HG02642 (cell line): ENCODE data around the gene CORO1C.

Source experiments
- ATAC-seq: cut with Tn5 transposase; IDR thresholded peaks from one replicate; pipeline ENCODE4 v1.9.1; 2021; ENCODE audit warnings: mild to moderate bottlenecking; ENCODE audit not compliant: unreplicated experiment, poor library complexity

CORO1C gene

DNA sequence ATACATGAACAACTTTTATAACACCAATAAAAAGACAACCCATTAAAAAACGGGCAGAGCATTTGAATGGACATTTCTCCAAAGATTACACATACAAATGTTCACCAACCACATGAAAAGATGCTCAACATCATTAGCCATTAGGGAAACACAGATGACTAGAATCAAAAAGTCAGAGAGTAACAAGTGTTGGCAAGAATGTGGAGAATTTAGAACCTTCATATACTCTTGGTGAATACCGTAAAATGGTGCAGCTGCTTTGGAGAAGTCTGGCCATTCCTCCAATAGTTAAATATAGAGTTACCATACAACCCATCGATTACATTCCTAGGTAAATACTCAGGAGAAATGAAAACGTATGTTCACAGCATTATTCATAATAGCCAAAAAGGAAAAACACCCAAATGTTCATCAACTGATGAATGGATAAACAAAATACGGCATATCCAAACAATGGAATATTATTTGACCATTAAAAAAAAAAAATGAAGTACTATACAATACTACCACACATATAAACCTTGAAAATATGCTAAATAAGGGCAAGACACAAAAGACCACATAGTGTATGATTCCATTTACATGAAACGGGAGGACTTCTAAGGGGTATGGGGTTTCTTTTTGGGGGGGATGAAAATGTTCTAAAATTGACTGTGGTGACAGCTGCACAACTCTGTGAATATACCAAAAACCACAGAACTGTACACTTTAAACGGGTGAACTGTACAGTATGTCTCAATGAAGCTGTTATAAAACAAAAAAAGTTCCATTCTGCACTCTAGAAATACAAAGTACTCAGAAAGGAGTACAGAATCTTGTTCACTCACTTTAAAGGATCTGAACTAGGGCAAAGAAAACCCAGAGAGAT lies 3.2 kb downstream of the CORO1C start:
- no peak for ATAC-seq

DNA sequence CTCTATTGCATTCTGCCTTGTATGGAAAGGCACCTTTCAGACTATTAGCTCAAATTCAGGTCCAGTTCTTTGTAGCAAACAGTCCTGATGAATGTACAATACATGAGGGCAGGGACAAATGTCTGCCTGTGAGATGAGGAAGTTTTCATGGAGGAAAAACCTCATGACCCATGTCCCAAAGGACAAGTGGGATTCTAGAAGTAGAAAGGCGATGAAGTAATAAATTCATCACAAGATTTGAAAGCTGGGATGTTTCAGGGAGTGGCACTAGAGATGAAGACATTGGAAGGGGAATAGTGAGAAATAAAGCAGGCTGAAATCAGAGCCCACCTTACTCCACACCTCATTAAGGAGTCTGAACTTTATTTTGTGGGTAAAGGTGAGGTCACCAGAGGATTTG lies 4.2 kb downstream of the CORO1C start:
- no peak for ATAC-seq

DNA sequence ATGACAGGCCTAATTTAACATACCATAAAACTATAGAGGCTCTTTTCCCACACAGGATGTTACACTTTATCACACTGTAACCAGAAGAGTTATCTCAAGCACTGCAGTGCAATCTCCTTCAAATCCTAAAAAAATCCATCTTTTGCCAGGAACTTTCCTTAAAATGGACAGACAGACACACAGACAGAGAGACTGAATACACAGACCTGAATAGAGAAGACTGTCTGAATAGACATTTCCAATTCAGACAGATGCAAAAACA lies 6.5 kb downstream of the CORO1C start:
- no peak for ATAC-seq

DNA sequence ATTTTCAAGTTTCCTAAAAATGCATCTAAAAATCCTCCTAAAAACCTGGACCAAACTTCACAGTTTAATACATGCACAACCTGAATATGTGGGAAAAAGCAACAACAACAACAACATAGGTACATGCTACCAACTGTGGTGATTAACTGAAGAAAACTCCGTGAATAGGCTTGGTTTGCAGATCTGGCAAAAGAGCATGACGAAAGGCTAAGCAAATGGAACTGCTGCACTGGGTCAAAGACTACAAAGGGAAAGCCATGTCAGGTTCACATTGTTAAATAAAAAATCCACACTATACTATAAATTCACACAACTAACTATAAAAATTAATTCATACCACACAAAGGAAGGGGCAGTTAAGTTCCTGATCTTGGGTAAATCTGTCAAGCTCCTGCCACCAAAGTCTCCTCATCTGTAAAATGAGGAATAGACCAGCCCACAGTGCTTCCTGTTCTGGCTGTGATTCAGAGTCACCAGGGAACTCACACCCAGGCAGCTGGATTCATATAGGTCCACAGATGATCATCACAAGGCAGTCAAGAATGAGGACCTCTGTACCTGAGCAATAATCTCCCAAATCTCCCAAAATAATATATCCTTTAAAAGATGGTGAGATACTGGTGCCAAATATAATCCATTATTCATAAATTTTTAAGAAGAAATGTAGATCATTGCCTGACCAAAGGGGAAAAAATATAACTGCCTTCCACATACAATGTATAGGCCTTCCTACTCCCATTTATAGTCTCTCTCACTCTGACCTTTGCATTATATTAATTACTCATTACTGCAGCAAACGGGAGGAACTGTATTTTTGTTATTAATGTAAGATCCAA lies 7.0 kb downstream of the CORO1C start:
- no peak for ATAC-seq

DNA sequence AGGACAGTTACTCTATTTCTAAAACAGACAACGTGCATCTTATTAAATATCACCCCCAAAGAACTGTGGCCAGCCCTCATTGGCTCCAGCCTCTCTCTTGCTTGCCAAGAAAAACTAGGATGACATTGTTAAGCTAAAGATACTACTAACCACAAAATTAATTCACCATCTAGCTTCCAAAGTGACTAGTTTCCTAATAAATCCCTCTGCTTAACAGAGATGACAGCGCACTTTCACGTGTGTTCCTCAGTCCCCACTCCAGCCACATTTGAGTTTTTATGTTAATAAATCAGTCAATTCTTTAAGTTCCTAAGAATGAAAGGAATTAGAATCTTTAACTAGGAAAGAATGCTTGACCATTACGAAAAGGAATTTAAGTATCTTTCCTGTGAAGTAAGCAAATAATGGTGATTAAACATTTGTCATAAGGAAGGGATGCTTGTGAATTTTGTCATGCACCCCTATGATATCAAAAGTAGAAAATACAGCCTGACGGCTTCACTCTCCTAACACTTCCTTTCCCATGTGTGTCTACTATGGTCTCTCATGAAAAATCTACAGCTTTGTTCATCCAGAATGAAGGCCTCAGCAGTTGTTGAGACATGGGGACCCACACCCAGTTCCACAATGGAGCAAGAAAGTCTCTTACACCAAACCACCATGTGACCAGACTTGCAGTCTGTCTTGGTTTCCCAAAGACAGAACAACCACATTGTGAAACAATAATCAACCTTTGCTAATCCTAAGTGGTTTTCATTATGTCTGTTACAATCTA lies 8.1 kb downstream of the CORO1C start:
- ATAC-seq, result peak; percentile 43

DNA sequence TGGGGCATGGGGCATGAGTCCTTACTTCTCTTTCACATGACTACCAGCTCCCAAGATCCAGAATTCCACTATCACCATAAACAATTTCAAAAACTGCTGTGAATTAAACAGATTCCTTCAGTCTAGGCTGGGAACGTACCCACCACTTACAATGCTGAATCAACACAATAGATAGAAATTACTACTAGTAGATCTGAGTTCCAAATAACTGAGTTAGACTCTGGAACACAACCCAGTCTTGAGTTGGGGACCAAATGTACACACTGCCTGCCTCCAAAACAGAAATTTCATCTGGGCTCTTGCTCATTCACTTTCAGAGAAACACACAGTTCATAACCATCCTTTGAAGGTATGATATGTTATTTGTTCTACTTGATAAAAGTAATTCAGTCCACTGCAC lies 8.9 kb downstream of the CORO1C start:
- ATAC-seq, result no peak

DNA sequence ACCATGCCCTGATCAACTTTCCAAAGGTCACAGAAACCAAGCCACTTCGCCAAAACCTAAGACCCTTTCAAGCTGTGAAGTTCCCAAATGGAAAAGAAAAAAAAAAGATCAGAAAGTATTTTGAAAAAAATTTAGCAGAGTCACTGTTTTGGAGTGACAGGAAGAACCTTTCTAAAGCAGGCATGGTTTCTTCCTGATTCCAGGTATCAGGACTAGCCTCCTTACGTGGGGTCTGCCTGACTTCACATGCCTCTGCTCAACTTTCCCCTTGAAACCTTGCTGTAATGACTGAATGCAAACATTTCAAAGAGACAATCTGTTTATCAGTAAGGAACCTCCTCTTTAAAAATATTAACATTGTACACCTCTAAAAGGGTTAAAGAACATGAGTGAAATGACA lies 9.5 kb downstream of the CORO1C start:
- no peak for ATAC-seq

DNA sequence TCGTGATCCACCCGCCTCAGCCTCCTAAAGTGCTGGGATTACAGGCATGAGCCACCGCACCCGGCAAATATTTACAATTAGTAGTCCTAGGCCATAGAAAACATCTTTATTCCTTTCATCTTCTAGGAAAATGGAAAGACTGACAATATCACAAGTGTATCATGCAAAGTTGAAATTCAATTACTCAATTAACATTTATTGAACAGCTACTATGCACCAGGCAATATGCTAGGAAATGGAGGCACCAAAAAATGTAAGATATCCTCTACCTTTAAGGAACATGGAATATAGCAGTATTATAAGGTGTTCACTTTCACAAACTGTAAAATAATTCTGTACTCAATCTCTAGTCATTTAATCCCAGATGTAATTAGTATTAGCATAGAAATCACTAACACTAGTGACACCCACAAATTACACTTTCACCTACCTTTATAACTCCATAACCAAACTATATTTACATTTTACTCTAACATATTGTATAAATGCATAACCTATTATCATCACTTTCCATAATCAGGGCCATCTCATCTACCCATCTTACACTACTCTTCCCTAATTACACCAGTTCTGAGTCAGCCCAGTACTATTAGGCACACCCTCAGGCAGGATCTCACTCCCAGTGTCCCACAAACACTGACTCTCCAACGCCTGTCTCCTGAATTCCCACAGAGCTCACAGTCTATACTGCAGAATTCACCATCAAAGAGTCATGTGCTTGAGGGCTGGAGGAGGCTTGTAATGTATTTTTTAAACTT lies 10.4 kb downstream of the CORO1C start:
- no peak for ATAC-seq

DNA sequence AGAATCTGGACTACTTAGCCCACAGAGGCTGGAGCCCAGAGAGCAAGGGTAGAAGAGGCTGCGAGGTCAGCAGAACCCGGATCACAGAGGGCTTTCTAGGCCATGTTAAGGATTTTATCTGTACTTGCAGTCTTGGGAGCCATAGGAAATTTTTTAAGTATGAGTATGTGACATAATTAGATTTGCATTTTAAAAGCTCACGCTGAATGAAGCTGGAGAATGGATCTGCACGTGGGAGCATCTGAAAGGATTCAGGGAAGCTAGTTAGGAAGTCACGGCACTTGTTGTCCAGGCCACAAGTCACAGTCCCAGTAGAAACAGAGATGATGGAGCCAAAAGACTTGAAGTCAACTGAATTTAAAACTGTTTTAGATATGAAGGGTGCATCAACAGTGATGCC lies 14.1 kb downstream of the CORO1C start:
- ATAC-seq, result no peak

DNA sequence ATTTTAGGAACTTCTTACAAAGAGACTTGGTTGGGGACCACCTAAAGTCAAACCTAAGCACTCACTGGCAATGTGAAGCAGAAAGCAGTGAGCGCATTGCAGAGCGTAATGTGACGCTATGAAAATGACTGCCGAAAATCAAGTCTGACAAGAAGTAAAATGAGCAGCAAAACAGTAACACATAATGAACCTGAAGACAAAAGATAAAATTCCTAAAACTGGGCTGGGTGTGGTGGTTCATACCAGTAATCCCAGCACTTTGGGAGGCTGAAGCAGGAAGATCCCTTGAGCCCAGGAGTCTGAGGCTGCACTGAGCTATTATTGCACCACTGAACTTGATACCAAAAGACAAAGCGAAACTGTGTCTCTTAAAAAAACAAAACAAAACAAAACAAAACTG lies 16.5 kb downstream of the CORO1C start:
- no peak for ATAC-seq

DNA sequence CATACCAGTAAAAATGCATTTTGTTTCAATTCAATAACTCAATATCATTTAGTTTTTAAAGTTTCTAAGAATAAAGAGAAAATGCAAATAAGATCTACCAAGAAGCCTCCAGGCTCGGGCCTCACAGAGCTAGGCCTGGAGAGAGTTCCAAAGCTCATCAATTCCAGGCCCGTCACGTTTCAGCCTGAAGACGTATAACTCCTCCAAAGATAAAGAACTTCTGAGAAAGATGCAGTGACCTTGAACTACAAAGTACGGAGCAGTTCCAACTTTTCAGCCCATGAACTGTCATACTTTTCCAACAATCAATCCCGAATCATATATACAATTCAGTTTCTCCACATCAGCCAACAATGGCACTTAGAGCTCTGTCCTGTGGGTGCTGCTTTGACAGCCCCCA lies 17.8 kb downstream of the CORO1C start:
- no peak for ATAC-seq

DNA sequence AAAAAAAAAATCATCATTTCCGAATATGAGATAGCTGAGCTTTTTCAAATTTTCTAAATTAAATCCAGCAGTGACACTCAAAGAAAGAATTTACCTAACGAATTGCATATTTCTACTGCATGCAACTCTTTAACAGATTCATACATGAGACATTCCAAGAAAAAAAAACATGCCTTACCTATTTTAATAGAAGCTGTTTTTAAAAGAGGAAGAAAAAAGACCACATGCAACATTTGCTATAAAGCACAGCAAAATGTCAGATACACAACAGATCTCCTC lies 18.5 kb downstream of the CORO1C start:
- ATAC-seq, result no peak

DNA sequence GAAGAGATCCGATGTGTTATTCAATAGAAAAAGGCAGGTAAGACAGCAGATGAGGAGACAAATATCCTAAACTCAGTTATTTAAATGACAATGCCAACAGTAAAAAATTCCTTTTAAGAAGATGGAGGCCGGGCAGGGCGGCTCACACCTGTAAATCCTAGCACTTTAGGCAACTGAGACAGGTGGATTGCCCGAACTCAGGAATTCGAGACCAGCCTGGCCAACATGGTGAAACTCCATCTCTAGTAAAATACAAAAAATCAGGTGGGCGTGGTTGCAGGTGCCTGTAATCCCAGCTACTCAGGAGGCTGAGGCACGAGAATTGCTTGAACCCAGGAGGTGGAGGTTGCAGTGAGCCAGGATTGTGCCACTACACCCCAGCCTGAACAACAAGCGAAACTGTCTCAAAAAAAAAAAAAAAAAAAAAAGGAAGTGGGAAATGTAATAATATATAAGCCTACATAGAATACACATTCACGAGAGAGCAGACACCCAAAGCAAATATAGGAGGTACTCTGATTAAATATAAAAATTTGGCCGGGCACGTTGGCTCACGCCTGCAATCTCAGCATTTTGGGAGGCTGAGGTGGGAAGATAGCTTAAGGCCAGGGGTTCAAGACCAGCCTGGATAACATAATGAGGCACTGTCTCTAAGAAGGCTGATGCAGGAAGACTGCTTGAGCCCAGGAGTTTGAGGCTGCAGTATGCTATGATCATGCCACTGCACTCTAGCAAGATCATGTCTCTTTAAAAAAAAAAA lies 19.0 kb downstream of the CORO1C start:
- ATAC-seq, result peak; percentile 53

DNA sequence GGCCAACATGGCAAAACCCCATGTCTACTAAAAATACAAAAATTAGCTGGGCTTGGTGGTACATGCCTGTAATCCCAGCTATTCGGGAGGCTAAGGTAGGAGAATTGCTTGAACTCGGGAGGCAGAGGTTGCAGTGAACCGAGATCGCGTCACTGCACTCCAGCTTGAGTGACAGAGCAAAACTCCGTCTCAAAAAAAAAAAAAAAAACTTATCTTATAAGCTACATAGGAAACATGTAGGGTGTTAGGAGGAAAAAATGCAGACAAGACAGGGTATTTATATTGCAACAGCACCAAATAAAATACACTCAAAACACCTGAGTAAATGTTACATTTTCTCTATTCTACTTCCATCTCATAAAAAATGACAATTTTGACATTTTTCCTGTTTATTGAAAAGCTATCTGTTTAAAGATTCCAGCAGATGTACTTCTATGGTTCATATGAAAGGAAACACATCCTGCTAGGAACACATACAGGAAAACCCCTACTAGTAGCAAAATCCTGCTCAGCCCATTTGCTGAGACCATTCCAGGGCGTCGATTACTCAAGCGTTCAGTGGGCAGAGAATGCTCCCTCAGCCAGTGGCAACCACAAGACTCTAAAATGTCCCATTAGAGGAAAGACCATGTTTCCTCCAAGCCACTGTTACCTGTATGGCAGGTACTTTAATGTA lies 19.7 kb downstream of the CORO1C start:
- no peak for ATAC-seq

DNA sequence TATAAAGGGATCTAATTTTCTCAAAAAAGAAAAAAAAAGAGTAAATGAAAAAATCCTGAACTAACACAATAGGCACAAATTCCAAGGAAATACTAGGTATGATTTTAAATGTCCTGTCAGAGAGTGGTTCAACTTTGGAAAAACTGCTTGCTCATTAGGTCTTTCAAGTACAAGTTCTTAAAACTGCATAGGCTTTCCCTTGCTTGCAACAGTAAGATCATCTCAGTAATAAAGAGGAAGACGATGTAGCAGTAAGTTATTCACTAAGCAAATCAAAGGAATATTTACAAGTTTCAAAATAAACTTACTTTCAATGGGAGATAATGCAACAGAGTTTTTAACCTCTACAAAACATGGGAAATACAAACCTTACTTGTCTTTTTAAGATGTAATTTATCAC lies 21.6 kb downstream of the CORO1C start:
- no peak for ATAC-seq

DNA sequence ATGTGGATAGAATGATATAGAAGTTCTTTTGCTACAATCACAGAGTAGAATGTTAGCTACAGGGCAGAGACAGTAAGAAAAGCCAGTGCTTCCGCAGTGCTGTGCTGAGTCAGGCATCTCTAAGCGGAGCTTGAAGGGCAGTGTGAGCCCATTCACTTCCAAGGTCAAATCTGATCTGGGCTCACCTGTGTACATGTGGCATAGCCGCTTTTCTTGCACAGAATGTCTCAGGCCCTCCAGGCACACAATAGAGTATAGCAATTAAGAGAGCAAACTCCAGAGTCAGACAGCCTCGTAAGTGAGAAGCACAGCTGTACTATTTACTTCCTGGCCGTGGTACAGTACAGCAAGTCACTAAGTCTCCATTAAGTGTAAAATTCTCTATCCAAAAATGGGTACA lies 26.8 kb downstream of the CORO1C start:
- ATAC-seq, result no peak

DNA sequence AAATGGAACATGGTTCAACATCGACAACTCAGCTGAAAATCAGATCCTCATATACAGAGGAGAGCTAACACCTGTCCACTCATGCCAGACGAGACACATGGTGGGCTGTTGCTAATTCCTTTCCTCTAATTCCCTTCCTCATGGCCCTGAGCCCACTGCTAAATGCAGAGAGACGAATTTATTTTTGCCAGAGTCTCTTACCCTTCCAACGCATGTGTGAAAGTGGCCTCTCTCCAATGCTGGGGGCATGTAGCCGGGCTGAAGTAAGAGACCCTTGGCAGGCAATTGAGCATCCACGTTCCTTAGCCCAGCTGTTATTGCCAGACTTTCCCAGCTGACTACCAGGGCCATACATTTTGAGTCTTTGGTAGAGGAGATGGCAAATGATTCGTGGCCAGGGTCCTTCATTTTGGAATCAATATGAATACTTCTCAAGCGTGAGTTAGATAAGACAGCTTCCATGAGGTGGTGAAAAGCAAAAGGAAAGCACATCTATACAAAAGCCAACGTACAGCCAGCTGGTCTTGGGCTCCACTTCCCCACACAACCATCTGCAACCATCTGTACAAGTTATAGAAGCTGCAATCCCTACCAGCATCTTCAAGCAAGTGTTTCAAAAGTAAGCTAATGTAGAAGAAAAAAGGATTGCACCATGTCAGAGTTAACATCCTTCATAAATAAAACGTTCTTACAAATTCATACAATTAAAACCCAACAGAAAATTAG lies 28.6 kb downstream of the CORO1C start:
- ATAC-seq, result no peak

DNA sequence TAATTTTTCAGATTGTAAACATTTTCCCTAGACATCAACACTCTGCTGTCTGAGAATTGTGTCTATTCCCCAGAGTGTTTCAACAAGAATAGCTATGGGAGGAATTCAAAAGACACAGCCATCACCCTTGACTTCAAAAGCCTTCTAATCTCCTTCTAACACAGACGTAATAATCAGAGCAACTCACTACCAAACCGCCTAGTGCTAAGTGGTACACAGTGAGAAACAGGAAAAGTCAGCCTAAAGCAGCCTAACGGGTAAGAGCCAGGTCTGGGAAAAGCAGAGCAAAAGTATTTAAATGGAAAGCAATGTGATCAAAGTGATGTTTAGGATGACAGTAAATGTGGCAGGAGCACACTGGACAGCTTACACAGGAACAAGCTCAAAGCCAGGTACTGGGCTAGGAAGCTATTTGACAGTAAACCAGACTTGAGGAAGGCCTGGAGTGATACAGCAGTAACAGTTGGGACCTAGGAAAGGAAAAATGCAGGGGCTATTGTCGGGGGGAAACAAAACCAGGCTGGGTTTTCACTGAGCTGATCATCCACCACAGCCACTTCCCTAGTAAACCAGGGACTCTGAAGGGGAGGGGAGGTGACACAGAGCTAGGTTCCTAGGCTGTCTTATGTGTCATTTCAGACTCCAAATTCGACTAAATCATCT lies 29.4 kb downstream of the CORO1C start:
- ATAC-seq, result no peak
